ENCODE data around the gene SMARCD2. TPM values are rescaled to one million over a fixed set of nuclear protein-coding genes. Genes with fewer than 3 reads are reported as not detected.

SMARCD2 gene
- total RNA-seq, 2 experiments from 2014 or later = 120 to 136 TPM

GRCh38 chr17:63792055-63792729 is 50.3 kb downstream of the SMARCD2 start:
- DNase-seq (ENCODE audit: low spot score) = no peak
- Histone ChIP-seq H3K27ac (ENCODE audit: low read depth, low read length, poor library complexity, severe bottlenecking) (no peak overlapping the region), H3K36me3 (ENCODE audit: insufficient read depth, low read length) (peaks cover 100% of the 10 kb centered on the region), H3K9me3 (ENCODE audit: low read length) (no peaks in the 10 kb centered on the region), H4K20me1 (ENCODE audit: insufficient read depth, low read length) (peaks cover 3% of the 10 kb centered on the region), H2AFZ (ENCODE audit: low read length) (no peak overlapping the region), H3K4me3 (ENCODE audit: low read depth, low read length, poor library complexity, severe bottlenecking) (no peak overlapping the region), H3K4me1 (ENCODE audit: insufficient read depth, low read length, poor library complexity, severe bottlenecking) (no peaks in the 10 kb centered on the region), H3K79me2 (ENCODE audit: insufficient read depth, low read depth, low read length) (peaks cover 51% of the 10 kb centered on the region), H3K4me2 (ENCODE audit: low read length) (no peak overlapping the region), H3K9me2 (ENCODE audit: insufficient read depth, low read length) (no peaks in the 10 kb centered on the region)
- ChIA-PET POLR2A (interaction anchor here (0.9 kb wide), 1 partner anchor 15 kb away, joined by 3 read pairs; no protein-coding TSS in a partner anchor), CTCF (ENCODE audit: unreplicated experiment) (no interaction called here)
- TF ChIP-seq EZH2phosphoT487 (IDR thresholded peaks at IDR 0.05; ENCODE audit: borderline replicate concordance, low read depth, low read length) = no peak
- no peak for TF ChIP-seq CTCF (conservative IDR thresholded peaks at IDR 0.05; ENCODE audit: low read length)
- intact Hi-C loops (cut with micrococcal nuclease; ENCODE audit: unreplicated experiment) = loop anchor here (5.0 kb wide), 1 partner anchor 95 kb away; no protein-coding TSS in a partner anchor
- no TSS peak for BruUV-seq (replicated peaks)

GRCh38 chr17:63790057-63790456 is 52.4 kb downstream of the SMARCD2 start:
- Histone ChIP-seq H3K4me1 (ENCODE audit: insufficient read depth, low read length, poor library complexity, severe bottlenecking) (no peaks in the 10 kb centered on the region), H3K9me2 (ENCODE audit: insufficient read depth, low read length) (no peaks in the 10 kb centered on the region), H4K20me1 (ENCODE audit: insufficient read depth, low read length) (peaks cover 10% of the 10 kb centered on the region), H3K4me3 (ENCODE audit: low read depth, low read length, poor library complexity, severe bottlenecking) (no peak overlapping the region), H3K79me2 (ENCODE audit: insufficient read depth, low read depth, low read length) (peaks cover 72% of the 10 kb centered on the region), H3K36me3 (ENCODE audit: insufficient read depth, low read length) (peaks cover 100% of the 10 kb centered on the region), H3K27ac (ENCODE audit: low read depth, low read length, poor library complexity, severe bottlenecking) (no peak overlapping the region), H3K4me2 (ENCODE audit: low read length) (no peak overlapping the region), H3K9me3 (ENCODE audit: low read length) (no peaks in the 10 kb centered on the region), H2AFZ (ENCODE audit: low read length) (no peak overlapping the region)
- POLR2A ChIA-PET = interaction anchor here (0.6 to 1.2 kb wide), 4 partner anchors 9 to 506 kb away, joined by 3 to 4 read pairs (median 3); no protein-coding TSS in a partner anchor
- CTCF ChIA-PET (ENCODE audit: unreplicated experiment) = no interaction called here
- no peak for DNase-seq (ENCODE audit: low spot score)
- no TSS peak for BruUV-seq (replicated peaks)
- intact Hi-C loops (cut with micrococcal nuclease; ENCODE audit: unreplicated experiment) = loop anchor here (5.0 kb wide), 1 partner anchor 93 kb away; no protein-coding TSS in a partner anchor
- TF ChIP-seq CTCF (conservative IDR thresholded peaks at IDR 0.05; ENCODE audit: low read length) = no peak
- no peak for TF ChIP-seq EZH2phosphoT487 (IDR thresholded peaks at IDR 0.05; ENCODE audit: borderline replicate concordance, low read depth, low read length)

Data from OCI-LY7 (cell line).